Transverse colon (tissue), 4 donors: ENCODE data around the gene CDKN2C. TPM values are rescaled to one million over a fixed set of nuclear protein-coding genes. Genes with fewer than 3 reads are reported as not detected.

Source experiments
- DNase-seq: peaks from one replicate; pipeline ENCODE4 v3.0.0-alpha.2; 2019
- H3K27ac ChIP-seq, 4 donors: fragments of 200-600 bp; sonication (generic); 2 replicates each; pipeline ENCODE4 v1.5.1; 2016 to 2018; ENCODE audit warnings: inconsistent platforms in 4 of 4
- H3K27me3 ChIP-seq: fragments of 200-600 bp; sonication (generic); 2 replicates; pipeline ENCODE4 v1.5.1; 2017; ENCODE audit warnings: inconsistent platforms
- H3K36me3 ChIP-seq, 4 donors: fragments of 200-600 bp; sonication (generic); 2 replicates each; pipeline ENCODE4 v1.5.1; 2017 to 2019; ENCODE audit warnings: inconsistent platforms in 4 of 4
- H3K4me1 ChIP-seq, 4 donors: fragments of 200-600 bp; sonication (generic); 2 replicates each; pipeline ENCODE4 v1.5.1; 2017 to 2020; ENCODE audit warnings: inconsistent platforms in 4 of 4
- H3K4me3 ChIP-seq, 4 donors: fragments of 200-600 bp; sonication (generic); 1 replicate in 1 of 4; 2 replicates in 3 of 4; pipeline versions ENCODE4 v1.5.1 to v1.6.1; 2017 to 2019; ENCODE audit warnings: inconsistent platforms in 4 of 4
- H3K9me3 ChIP-seq, 2 donors: fragments of 200-600 bp; sonication (generic); 2 replicates each; pipeline ENCODE4 v1.5.1; 2017 to 2019; ENCODE audit warnings: inconsistent platforms in 2 of 2
- CTCF ChIP-seq, 5 experiments: fragments of 200-600 bp in 3 of 5; fragments of 450-650 bp in 2 of 5; sonication (generic) in 3 of 5; IDR thresholded peaks; 1 replicate in 2 of 5; 2 replicates in 3 of 5; pipeline ENCODE4 v1.5.1; 2016 to 2017; ENCODE audit warnings: antibody characterized with exemption in 5 of 5, inconsistent platforms in 3 of 5, mild to moderate bottlenecking in 2 of 5, moderate library complexity in 1 of 5
- EP300 ChIP-seq: sonication (generic); formaldehyde crosslinking; IDR thresholded peaks from one replicate; pipeline ENCODE4 v1.6.1; 2017; ENCODE audit warnings: antibody characterized with exemption, low read depth
- POLR2A ChIP-seq: fragments of 450-650 bp; IDR thresholded peaks from one replicate; pipeline ENCODE4 v1.6.1; 2016; ENCODE audit warnings: antibody characterized with exemption, mild to moderate bottlenecking, moderate library complexity
- POLR2AphosphoS5 ChIP-seq, 3 donors: sonication (generic); formaldehyde crosslinking; IDR thresholded peaks; one replicate each; pipeline ENCODE4 v1.6.1; 2016; ENCODE audit warnings: antibody characterized with exemption in 3 of 3
- WGBS, 2 donors: methylation state at CpG; one replicate each; pipeline ENCODE4 v1.1.5; 2018; ENCODE audit warnings: low coverage in 1 of 2; 5-methylcytosine and 5-hydroxymethylcytosine counted together
- in situ Hi-C, 4 donors: fragments of 200-750 bp; cut with MboI; loops; one replicate each; pipeline versions ENCODE4 v1.15.0 to v1.15.1; 2017; ENCODE audit warnings: low sequenced_read_pairs in 3 of 4, low pct_ligation_motif_present in 1 of 4, low pct_unique_long_range_greater_than_20kb in 1 of 4
- intact Hi-C: fragments of 100-400 bp; cut with DNase I; formaldehyde crosslinking; loops from one replicate; pipeline ENCODE4 v1.15.1; 2023; ENCODE audit warnings: low total_unique reads
- total RNA-seq, 4 donors: library from RNA; depleted of rRNA; stranded (reverse); fragments of >200 nt; gene quantifications; one replicate each; pipeline ENCODE4 v1.1.0, GENCODE V29; 2016

CDKN2C gene
- total RNA-seq, 4 donors from 2014 or later = 6.7 to 10.3 (median 7.4) TPM; not detected in 1

- H3K27me3 ChIP-seq = no peaks in the 10 kb centered on the region
- WGBS, 2 donors = 88 to 100% methylated on average over 2 to 3 of the region's 3 CpGs
- in situ Hi-C loops = no loop called here
- no peaks in the 10 kb centered on the region for H3K9me3 ChIP-seq
- H3K4me1 ChIP-seq = no peaks in the 10 kb centered on the region
- TF ChIP-seq POLR2AphosphoS5 (IDR thresholded peaks at IDR 0.05) (no peak), CTCF (IDR thresholded peaks at IDR 0.05) (no peak), POLR2A (no peak), EP300 (no peak)
- H3K27ac ChIP-seq = no peak overlapping the region
- intact Hi-C loops = no loop called here
- no peaks in the 10 kb centered on the region for H3K36me3 ChIP-seq
- no peak overlapping the region for H3K4me3 ChIP-seq
- no peak for DNase-seq
Observed at GRCh38 chr1:50992532-50993318, 22.7 kb downstream of the CDKN2C start.

- Histone ChIP-seq H3K9me3 (no peaks in the 10 kb centered on the region), H3K27ac (no peak overlapping the region), H3K4me3 (no peak overlapping the region), H3K4me1 (no peaks in the 10 kb centered on the region), H3K36me3 (no peaks in the 10 kb centered on the region), H3K27me3 (no peaks in the 10 kb centered on the region)
- intact Hi-C loops = no loop called here
- in situ Hi-C loops = no loop called here
- DNase-seq = no peak
- TF ChIP-seq POLR2A (no peak), EP300 (no peak), POLR2AphosphoS5 (IDR thresholded peaks at IDR 0.05) (no peak), CTCF (IDR thresholded peaks at IDR 0.05) (no peak)
- WGBS, 2 donors = 94 to 97% methylated on average over 3 of the region's 3 CpGs
Observed at GRCh38 chr1:50993645-50994044, 23.6 kb downstream of the CDKN2C start.

- DNase-seq = no peak
- no peak overlapping the region for H3K27ac ChIP-seq
- no peak for TF ChIP-seq POLR2A
- no peak for TF ChIP-seq CTCF (IDR thresholded peaks at IDR 0.05)
- no peak for TF ChIP-seq EP300
- H3K4me3 ChIP-seq = no peak overlapping the region
- in situ Hi-C loops = no loop called here
- no peaks in the 10 kb centered on the region for H3K9me3 ChIP-seq
- no peaks in the 10 kb centered on the region for H3K4me1 ChIP-seq
- WGBS, 2 donors = 74 to 80% methylated on average over 4 of the region's 4 CpGs
- no peaks in the 10 kb centered on the region for H3K36me3 ChIP-seq
- intact Hi-C loops = no loop called here
- no peaks in the 10 kb centered on the region for H3K27me3 ChIP-seq
Observed at GRCh38 chr1:50994997-50995396, 25.0 kb downstream of the CDKN2C start.

GRCh38 chr1:50995651-50996050, 25.6 kb downstream of the CDKN2C start:
- no peaks in the 10 kb centered on the region for H3K4me1 ChIP-seq
- intact Hi-C loops = no loop called here
- no peaks in the 10 kb centered on the region for H3K27me3 ChIP-seq
- H3K27ac ChIP-seq = no peak overlapping the region
- TF ChIP-seq CTCF (IDR thresholded peaks at IDR 0.05) = no peak
- no peak for TF ChIP-seq EP300
- no peak for TF ChIP-seq POLR2AphosphoS5 (IDR thresholded peaks at IDR 0.05)
- no peak for TF ChIP-seq POLR2A
- no peaks in the 10 kb centered on the region for H3K9me3 ChIP-seq
- no peaks in the 10 kb centered on the region for H3K36me3 ChIP-seq
- DNase-seq = no peak
- in situ Hi-C loops = no loop called here
- 66 to 78% methylated on average over 1 of the region's 1 CpG for WGBS, 2 donors
- H3K4me3 ChIP-seq = no peak overlapping the region
